ENCODE results near the gene CHML. TPM values are rescaled to one million over a fixed set of nuclear protein-coding genes. Genes with fewer than 3 reads are reported as not detected.

Gene CHML
- total and polyA plus RNA-seq, 12 donors: 1.7 to 11.4 (median 7.7) TPM

- peaks cover 0 to 39% (median 12%) of the 10 kb centered on the region in 9 donors for H3K4me1 ChIP-seq
- no peaks in the 10 kb centered on the region for H3K27me3 ChIP-seq
- peak overlapping the region in 8 of 10 donors; percentile 10 to 100 (median 92) for H3K4me3 ChIP-seq
- H3K9me3 ChIP-seq: peaks cover 0 to 20% (median 0%) of the 10 kb centered on the region in 11 donors
- peak overlapping the region in 7 of 10 donors; percentile 42 to 91 (median 77) for H3K27ac ChIP-seq
- intact Hi-C loops (cut with DNase I): loop anchor here in 2 of 10 donors (5.0 to 10.0 kb wide), 2 partner anchors 124 to 204 kb away; partner anchors contain the start of genes EXO1 (in 1 of the 2) and FH (in 1 of the 2)
- ATAC-seq: no peak
- H3K36me3 ChIP-seq: no peaks in the 10 kb centered on the region
- TF ChIP-seq, protein P1, sequence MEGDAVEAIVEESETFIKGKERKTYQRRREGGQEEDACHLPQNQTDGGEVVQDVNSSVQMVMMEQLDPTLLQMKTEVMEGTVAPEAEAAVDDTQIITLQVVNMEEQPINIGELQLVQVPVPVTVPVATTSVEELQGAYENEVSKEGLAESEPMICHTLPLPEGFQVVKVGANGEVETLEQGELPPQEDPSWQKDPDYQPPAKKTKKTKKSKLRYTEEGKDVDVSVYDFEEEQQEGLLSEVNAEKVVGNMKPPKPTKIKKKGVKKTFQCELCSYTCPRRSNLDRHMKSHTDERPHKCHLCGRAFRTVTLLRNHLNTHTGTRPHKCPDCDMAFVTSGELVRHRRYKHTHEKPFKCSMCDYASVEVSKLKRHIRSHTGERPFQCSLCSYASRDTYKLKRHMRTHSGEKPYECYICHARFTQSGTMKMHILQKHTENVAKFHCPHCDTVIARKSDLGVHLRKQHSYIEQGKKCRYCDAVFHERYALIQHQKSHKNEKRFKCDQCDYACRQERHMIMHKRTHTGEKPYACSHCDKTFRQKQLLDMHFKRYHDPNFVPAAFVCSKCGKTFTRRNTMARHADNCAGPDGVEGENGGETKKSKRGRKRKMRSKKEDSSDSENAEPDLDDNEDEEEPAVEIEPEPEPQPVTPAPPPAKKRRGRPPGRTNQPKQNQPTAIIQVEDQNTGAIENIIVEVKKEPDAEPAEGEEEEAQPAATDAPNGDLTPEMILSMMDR (IDR thresholded peaks at IDR 0.05): no peak
- 87 to 88% methylated on average over 9 of the region's 9 CpGs for WGBS, 2 donors
- no peak for DNase-seq
Observed at GRCh38 chr1:241640867-241641622, 876 bp upstream of the CHML start.

DNA sequence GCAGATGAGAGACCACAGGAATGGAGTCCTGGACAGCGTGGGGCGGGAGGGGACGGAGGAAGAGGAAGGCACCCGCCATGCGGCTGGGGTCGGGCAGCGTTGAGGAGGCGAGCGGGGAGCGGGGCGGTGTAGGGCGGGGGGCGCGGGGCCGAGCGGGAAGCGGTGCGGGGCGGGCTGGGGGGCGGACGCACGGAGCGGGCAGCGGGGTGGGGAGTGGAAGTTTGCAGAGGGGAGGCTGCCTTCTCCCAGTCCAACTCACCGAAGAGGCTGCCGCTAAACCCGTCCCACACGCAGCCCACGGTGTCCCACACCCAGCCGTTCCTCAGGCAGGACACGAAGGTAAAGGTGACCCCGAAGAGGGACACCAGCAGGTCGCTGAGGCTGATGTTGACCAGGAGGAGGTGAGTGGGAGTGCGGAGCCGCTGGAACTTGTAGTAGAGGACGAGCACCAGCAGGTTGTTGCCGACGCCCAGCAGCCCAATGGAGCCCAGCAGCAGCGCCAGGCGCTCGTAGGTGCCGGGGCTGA is 483 bp downstream of the CHML start:
- WGBS, 2 donors: 0 to 2% methylated on average over 30 to 42 of the region's 42 CpGs
- H3K27me3 ChIP-seq: no peaks in the 10 kb centered on the region
- H3K27ac ChIP-seq: peak overlapping the region in 9 of 10 donors; percentile 77 to 91 (median 83)
- peaks cover 0 to 40% (median 12%) of the 10 kb centered on the region in 9 donors for H3K4me1 ChIP-seq
- peaks cover 0 to 20% (median 0%) of the 10 kb centered on the region in 11 donors for H3K9me3 ChIP-seq
- DNase-seq (peak; percentile 19 to 36), ATAC-seq (peak; percentile 4 to 33 (median 19))
- TF ChIP-seq, protein P1 (IDR thresholded peaks at IDR 0.05): no peak
- H3K4me3 ChIP-seq: peak overlapping the region; percentile 71 to 100 (median 91)
- H3K36me3 ChIP-seq: peaks cover 0 to 11% (median 0%) of the 10 kb centered on the region in 9 donors
- intact Hi-C loops (cut with DNase I): loop anchor here in 2 of 10 donors (5.0 to 10.0 kb wide), 2 partner anchors 122 to 205 kb away; partner anchors contain the start of genes EXO1 (in 1 of the 2) and FH (in 1 of the 2)

DNA sequence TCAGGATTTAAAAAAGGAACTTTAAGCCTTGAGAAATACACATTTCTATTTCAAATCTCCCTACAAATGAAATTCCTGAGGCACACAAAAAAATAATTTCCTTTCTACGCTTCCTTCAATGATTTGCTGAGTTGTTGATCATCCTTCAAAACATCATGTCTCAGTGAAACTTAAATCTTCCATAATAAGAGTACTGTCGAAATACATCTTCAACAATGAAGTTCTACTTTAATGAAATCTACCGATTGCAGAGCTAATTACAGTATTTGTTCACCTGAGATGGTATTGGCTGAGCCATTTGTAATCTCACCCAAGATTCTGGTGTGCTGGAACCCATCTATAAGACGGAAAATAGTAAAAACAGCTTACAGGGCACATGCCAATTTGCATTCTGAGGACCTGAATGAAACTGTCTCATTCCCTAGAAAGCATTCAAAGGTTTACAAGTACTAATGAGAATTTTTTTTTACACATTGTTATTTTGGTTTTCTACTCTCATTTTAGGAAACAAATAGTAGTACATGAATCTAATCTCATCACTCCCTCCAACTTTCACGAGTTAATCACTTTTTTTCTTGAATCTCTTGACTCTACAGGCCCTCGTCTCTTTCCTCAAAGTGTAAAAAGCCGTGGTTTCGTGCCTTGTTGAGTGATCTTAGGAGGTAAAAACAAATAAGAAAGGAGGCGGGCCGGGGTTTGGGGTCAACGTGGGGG is 1.1 kb downstream of the CHML start:
- intact Hi-C loops (cut with DNase I): no loop called here
- Histone ChIP-seq H3K27me3 (no peaks in the 10 kb centered on the region), H3K9me3 (peaks cover 0 to 20% (median 0%) of the 10 kb centered on the region in 11 donors), H3K4me1 (peaks cover 0 to 40% (median 12%) of the 10 kb centered on the region in 9 donors), H3K36me3 (peaks cover 0 to 15% (median 0%) of the 10 kb centered on the region in 9 donors), H3K27ac (peak overlapping the region in 5 of 10 donors; percentile 77 to 91 (median 82)), H3K4me3 (peak overlapping the region; percentile 71 to 100 (median 91))
- 14 to 16% methylated on average over 11 of the region's 11 CpGs for WGBS, 2 donors
- TF ChIP-seq, protein P1 (IDR thresholded peaks at IDR 0.05): no peak
- DNase-seq (no peak), ATAC-seq (no peak)

All from heart right ventricle (tissue), 16 donors.